IPS-11a (cell line): ENCODE measurements around the gene TEX52.

ENCODE experiments used
- H3K4me3 ChIP-seq: one replicate; pipeline ENCODE4 v1.5.1; 2013; ENCODE audit warnings: low read depth, low read length, control low read depth

Gene TEX52

GRCh38 chr12:2833810-2834209 is 23.0 kb downstream of the TEX52 start:
- H3K4me3 ChIP-seq, result no peak overlapping the region

- H3K4me3 ChIP-seq, result no peak overlapping the region
Measured at GRCh38 chr12:2833327-2833726, 23.5 kb downstream of the TEX52 start.

- no peak overlapping the region for H3K4me3 ChIP-seq
Measured at GRCh38 chr12:2832550-2833127, 24.2 kb downstream of the TEX52 start.

- H3K4me3 ChIP-seq, result no peak overlapping the region
Measured at GRCh38 chr12:2829275-2829674, 27.6 kb downstream of the TEX52 start.

- no peak overlapping the region for H3K4me3 ChIP-seq
Measured at GRCh38 chr12:2826721-2827515, 29.9 kb downstream of the TEX52 start.

GRCh38 chr12:2826036-2826435 is 30.8 kb downstream of the TEX52 start:
- H3K4me3 ChIP-seq, result no peak overlapping the region

- no peak overlapping the region for H3K4me3 ChIP-seq
Measured at GRCh38 chr12:2825132-2825531, 31.7 kb downstream of the TEX52 start.

- H3K4me3 ChIP-seq, result no peak overlapping the region
Measured at GRCh38 chr12:2824541-2824940, 32.3 kb downstream of the TEX52 start.

- no peak overlapping the region for H3K4me3 ChIP-seq
Measured at GRCh38 chr12:2823483-2823882, 33.4 kb downstream of the TEX52 start.

GRCh38 chr12:2820432-2820831 is 36.4 kb downstream of the TEX52 start:
- no peak overlapping the region for H3K4me3 ChIP-seq

GRCh38 chr12:2819810-2820209 is 37.0 kb downstream of the TEX52 start:
- H3K4me3 ChIP-seq, result no peak overlapping the region

- H3K4me3 ChIP-seq, result peak overlapping the region; percentile 93
Measured at GRCh38 chr12:2813214-2814185, 43.3 kb downstream of the TEX52 start.

GRCh38 chr12:2812290-2813213 is 44.3 kb downstream of the TEX52 start, which contains the start of gene ITFG2:
Gene ITFG2 (plus strand): TSS chr12:2812668. CDS start chr12:2812761, 93 bp downstream.
- H3K4me3 ChIP-seq, result peak within 1 kb of the TSS; percentile 93

- H3K4me3 ChIP-seq, result peak overlapping the region; percentile 93
Measured at GRCh38 chr12:2811801-2812200, 45.0 kb downstream of the TEX52 start.

- no peak overlapping the region for H3K4me3 ChIP-seq
Measured at GRCh38 chr12:2806700-2807099, 50.1 kb downstream of the TEX52 start.

- no peak overlapping the region for H3K4me3 ChIP-seq
Measured at GRCh38 chr12:2805143-2805520, 51.7 kb downstream of the TEX52 start.

GRCh38 chr12:2804393-2805142 is 52.3 kb downstream of the TEX52 start:
- no peak overlapping the region for H3K4me3 ChIP-seq

- H3K4me3 ChIP-seq, result no peak overlapping the region
Measured at GRCh38 chr12:2803635-2804392, 53.0 kb downstream of the TEX52 start.
